Panc1 (cell line): ENCODE results near the gene TOP1.

Experiments used
- POLR2AphosphoS5 ChIP-seq: IDR thresholded peaks from 2 replicates; pipeline ENCODE4 v1.6.1; 2012; ENCODE audit warnings: mild to moderate bottlenecking, low read depth, low read length, moderate library complexity
- TF ChIP-seq, protein P1 (sequence below), 2 experiments: IDR thresholded peaks; 2 replicates each; pipeline ENCODE4 v1.6.1; 2011 to 2012; ENCODE audit warnings: low read depth in 2 of 2, control low read depth in 1 of 2, low read length in 1 of 2, mild to moderate bottlenecking in 1 of 2, moderate library complexity in 1 of 2; ENCODE audit not compliant: insufficient read depth in 1 of 2
- TF ChIP-seq, protein P2 (sequence below): fragments of 450-650 bp; IDR thresholded peaks from 2 replicates; pipeline ENCODE4 v1.5.1; 2017; ENCODE audit warnings: mild to moderate bottlenecking

DNA sequence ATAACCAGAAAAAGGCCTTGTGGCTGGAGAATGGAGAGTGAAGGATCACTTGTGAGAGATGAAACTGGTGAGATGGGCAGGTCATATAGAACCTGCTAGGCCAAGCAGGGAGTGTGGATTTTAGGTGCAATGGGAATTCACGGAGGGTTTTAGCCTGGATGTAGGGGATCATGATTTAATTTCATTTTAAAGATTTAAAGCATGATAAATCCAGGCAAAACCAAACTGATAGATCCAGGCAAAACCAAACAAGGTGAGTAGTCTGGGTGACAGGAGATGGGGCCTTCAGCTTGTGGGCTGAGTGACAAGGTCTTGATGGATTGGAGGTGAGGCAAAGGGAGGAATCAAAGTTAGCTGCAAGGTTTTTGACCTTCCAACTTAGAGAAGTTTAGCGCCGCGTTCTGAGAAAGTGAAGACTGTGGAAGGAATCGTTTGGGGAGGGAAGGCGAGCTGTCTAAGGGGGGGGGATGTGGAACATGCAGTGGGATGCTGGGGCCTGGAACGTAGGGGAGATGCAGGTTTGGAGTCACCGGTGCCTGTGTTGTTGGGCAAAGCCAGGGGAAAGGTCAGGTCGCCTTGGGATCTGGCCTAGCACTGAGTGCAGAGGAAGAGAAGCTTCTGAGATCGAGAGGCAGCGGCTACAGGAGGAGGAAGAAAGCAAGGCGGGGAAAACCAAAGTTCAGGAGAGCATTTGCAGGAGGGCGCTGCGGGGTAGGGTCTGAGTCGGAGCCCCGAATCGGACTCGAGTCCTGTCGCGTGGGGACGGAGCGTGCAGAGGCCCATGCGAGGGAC is 107.5 kb downstream of the TOP1 start:
- TF ChIP-seq, protein P1, sequence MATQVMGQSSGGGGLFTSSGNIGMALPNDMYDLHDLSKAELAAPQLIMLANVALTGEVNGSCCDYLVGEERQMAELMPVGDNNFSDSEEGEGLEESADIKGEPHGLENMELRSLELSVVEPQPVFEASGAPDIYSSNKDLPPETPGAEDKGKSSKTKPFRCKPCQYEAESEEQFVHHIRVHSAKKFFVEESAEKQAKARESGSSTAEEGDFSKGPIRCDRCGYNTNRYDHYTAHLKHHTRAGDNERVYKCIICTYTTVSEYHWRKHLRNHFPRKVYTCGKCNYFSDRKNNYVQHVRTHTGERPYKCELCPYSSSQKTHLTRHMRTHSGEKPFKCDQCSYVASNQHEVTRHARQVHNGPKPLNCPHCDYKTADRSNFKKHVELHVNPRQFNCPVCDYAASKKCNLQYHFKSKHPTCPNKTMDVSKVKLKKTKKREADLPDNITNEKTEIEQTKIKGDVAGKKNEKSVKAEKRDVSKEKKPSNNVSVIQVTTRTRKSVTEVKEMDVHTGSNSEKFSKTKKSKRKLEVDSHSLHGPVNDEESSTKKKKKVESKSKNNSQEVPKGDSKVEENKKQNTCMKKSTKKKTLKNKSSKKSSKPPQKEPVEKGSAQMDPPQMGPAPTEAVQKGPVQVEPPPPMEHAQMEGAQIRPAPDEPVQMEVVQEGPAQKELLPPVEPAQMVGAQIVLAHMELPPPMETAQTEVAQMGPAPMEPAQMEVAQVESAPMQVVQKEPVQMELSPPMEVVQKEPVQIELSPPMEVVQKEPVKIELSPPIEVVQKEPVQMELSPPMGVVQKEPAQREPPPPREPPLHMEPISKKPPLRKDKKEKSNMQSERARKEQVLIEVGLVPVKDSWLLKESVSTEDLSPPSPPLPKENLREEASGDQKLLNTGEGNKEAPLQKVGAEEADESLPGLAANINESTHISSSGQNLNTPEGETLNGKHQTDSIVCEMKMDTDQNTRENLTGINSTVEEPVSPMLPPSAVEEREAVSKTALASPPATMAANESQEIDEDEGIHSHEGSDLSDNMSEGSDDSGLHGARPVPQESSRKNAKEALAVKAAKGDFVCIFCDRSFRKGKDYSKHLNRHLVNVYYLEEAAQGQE (IDR thresholded peaks at IDR 0.05; ENCODE audit: insufficient read depth in 1 of 2, low read depth in 2 of 2, low read length in 1 of 2), result no peak
- TF ChIP-seq POLR2AphosphoS5, result no peak
- TF ChIP-seq, protein P2, sequence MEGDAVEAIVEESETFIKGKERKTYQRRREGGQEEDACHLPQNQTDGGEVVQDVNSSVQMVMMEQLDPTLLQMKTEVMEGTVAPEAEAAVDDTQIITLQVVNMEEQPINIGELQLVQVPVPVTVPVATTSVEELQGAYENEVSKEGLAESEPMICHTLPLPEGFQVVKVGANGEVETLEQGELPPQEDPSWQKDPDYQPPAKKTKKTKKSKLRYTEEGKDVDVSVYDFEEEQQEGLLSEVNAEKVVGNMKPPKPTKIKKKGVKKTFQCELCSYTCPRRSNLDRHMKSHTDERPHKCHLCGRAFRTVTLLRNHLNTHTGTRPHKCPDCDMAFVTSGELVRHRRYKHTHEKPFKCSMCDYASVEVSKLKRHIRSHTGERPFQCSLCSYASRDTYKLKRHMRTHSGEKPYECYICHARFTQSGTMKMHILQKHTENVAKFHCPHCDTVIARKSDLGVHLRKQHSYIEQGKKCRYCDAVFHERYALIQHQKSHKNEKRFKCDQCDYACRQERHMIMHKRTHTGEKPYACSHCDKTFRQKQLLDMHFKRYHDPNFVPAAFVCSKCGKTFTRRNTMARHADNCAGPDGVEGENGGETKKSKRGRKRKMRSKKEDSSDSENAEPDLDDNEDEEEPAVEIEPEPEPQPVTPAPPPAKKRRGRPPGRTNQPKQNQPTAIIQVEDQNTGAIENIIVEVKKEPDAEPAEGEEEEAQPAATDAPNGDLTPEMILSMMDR, result no peak
